HepG2 (cell line): ENCODE results near the gene MRM2. TPM values are rescaled to one million over a fixed set of nuclear protein-coding genes. Genes with fewer than 3 reads are reported as not detected.
A peak's percentile ranks its signal among the peaks of the same experiment; 100 is the strongest.

Experiments
- ATF7 ChIP-seq, 2 experiments: fragments of 450-650 bp in 1 of 2; sonication (generic) in 1 of 2; formaldehyde crosslinking in 1 of 2; IDR thresholded peaks; 2 replicates each; pipeline versions ENCODE4 v1.4.0 to v1.6.1; 2016 to 2020; ENCODE audit warnings: antibody characterized with exemption in 1 of 2, mild to moderate bottlenecking in 1 of 2, missing genetic modification reagents in 1 of 2
- HDAC1 ChIP-seq: sonication (generic); formaldehyde crosslinking; IDR thresholded peaks from 2 replicates; pipeline ENCODE4 v1.5.1; 2020; ENCODE audit warnings: mild to moderate bottlenecking, missing genetic modification reagents
- HIVEP1 ChIP-seq: sonication (generic); formaldehyde crosslinking; IDR thresholded peaks from 2 replicates; pipeline ENCODE4 v1.4.0; 2020; ENCODE audit warnings: mild to moderate bottlenecking, missing genetic modification reagents
- HNRNPLL ChIP-seq: fragments of 200-400 bp; formaldehyde crosslinking; IDR thresholded peaks from 2 replicates; pipeline ENCODE4 v1.6.1; 2017; ENCODE audit warnings: mild to moderate bottlenecking, low read depth, low read length; ENCODE audit not compliant: poor library complexity, severe bottlenecking
- HOXA7 ChIP-seq: sonication (generic); formaldehyde crosslinking; IDR thresholded peaks from 2 replicates; pipeline ENCODE4 v1.8.1; 2022; ENCODE audit warnings: mild to moderate bottlenecking, missing genetic modification reagents, moderate library complexity
- JUND ChIP-seq: sonication (generic); formaldehyde crosslinking; IDR thresholded peaks from 2 replicates; pipeline ENCODE4 v1.8.0; 2022; ENCODE audit warnings: mild to moderate bottlenecking, missing genetic modification reagents
- NFYC ChIP-seq: IDR thresholded peaks from 2 replicates; pipeline ENCODE4 v1.6.1; 2016; ENCODE audit warnings: missing genetic modification reagents, missing compliant biosample characterization
- POGZ ChIP-seq: sonication (generic); formaldehyde crosslinking; IDR thresholded peaks from 2 replicates; pipeline ENCODE4 v1.4.0; 2020; ENCODE audit warnings: mild to moderate bottlenecking, missing genetic modification reagents
- RFX1 ChIP-seq: fragments of 450-650 bp; IDR thresholded peaks from 2 replicates; pipeline ENCODE4 v1.6.1; 2017
- SCMH1 ChIP-seq: sonication (generic); formaldehyde crosslinking; IDR thresholded peaks from 2 replicates; pipeline ENCODE4 v1.9.0; 2021; ENCODE audit warnings: missing genetic modification reagents, mild to moderate bottlenecking, borderline replicate concordance
- SNRNP70 ChIP-seq: fragments of 200-400 bp; formaldehyde crosslinking; IDR thresholded peaks from 2 replicates; pipeline ENCODE4 v1.6.1; 2017; ENCODE audit warnings: mild to moderate bottlenecking, low read depth, low read length, moderate library complexity
- TEAD2 ChIP-seq: sonication (generic); formaldehyde crosslinking; IDR thresholded peaks from 2 replicates; pipeline ENCODE4 v1.9.0; 2021; ENCODE audit warnings: missing genetic modification reagents
- ZC3H13 ChIP-seq: sonication (generic); formaldehyde crosslinking; IDR thresholded peaks from 2 replicates; pipeline ENCODE4 v1.8.1; 2023; ENCODE audit warnings: mild to moderate bottlenecking, missing genetic modification reagents, moderate library complexity
- ZFP82 ChIP-seq: sonication (generic); formaldehyde crosslinking; IDR thresholded peaks from 2 replicates; pipeline ENCODE4 v1.5.1; 2020; ENCODE audit warnings: mild to moderate bottlenecking, missing genetic modification reagents, borderline replicate concordance
- ZNF205 ChIP-seq: IDR thresholded peaks from 2 replicates; pipeline ENCODE4 v1.6.1; 2018; ENCODE audit warnings: missing biosample characterization, missing genetic modification reagents
- ZNF256 ChIP-seq: sonication (generic); formaldehyde crosslinking; conservative IDR thresholded peaks from 2 replicates; pipeline ENCODE4 v1.4.0; 2020; ENCODE audit warnings: missing genetic modification reagents
- ZNF430 ChIP-seq: sonication (generic); formaldehyde crosslinking; IDR thresholded peaks from 2 replicates; pipeline ENCODE4 v1.9.0; 2021; ENCODE audit warnings: mild to moderate bottlenecking, missing genetic modification reagents
- ZNF451 ChIP-seq: sonication (generic); formaldehyde crosslinking; IDR thresholded peaks from 2 replicates; pipeline ENCODE4 v1.5.0; 2020; ENCODE audit warnings: mild to moderate bottlenecking, missing genetic modification reagents
- ZNF501 ChIP-seq: sonication (generic); formaldehyde crosslinking; IDR thresholded peaks from 2 replicates; pipeline ENCODE4 v1.5.1; 2020; ENCODE audit warnings: mild to moderate bottlenecking, moderate library complexity, missing genetic modification reagents
- ZNF543 ChIP-seq: sonication (generic); formaldehyde crosslinking; IDR thresholded peaks from 2 replicates; pipeline ENCODE4 v1.4.0; 2020; ENCODE audit warnings: mild to moderate bottlenecking, missing genetic modification reagents
- ZNF782 ChIP-seq: sonication (generic); formaldehyde crosslinking; IDR thresholded peaks from 2 replicates; pipeline ENCODE4 v1.4.0; 2020; ENCODE audit warnings: missing genetic modification reagents, mild to moderate bottlenecking, borderline replicate concordance
- ZNF83 ChIP-seq: sonication (generic); formaldehyde crosslinking; IDR thresholded peaks from 2 replicates; pipeline ENCODE4 v1.4.0; 2020; ENCODE audit warnings: missing genetic modification reagents, mild to moderate bottlenecking, borderline replicate concordance
- polyA plus RNA-seq, 8 experiments: library from polyadenylated mRNA; depleted of rRNA in 3 of 8; stranded (reverse) in 7 of 8; unstranded in 1 of 8; fragments of >200 nt; fragmentation: Illumina TruSeq in 4 of 8; extraction: Trizol in 4 of 8; gene quantifications; 2 replicates each; pipeline versions ENCODE4 v1.2.1 to v1.2.3, GENCODE V29; 2011 to 2016; ENCODE audit warnings: low read depth in 4 of 8, missing spikeins in 1 of 8, mixed read lengths in 1 of 8; ENCODE audit not compliant: insufficient read depth in 1 of 8
- total RNA-seq, 5 experiments: library from RNA; depleted of rRNA; stranded (reverse); fragments of >200 nt; fragmentation: Illumina TruSeq; extraction: Trizol; gene quantifications; 2 replicates each; pipeline ENCODE4 v1.2.3, GENCODE V29; 2016; ENCODE audit warnings: low read depth in 1 of 5
- TF ChIP-seq, protein P1 (sequence below): sonication (generic); formaldehyde crosslinking; IDR thresholded peaks from 2 replicates; pipeline ENCODE4 v1.4.0; 2020; ENCODE audit warnings: mild to moderate bottlenecking, missing genetic modification reagents
- TF ChIP-seq, protein P2 (sequence below): sonication (generic); formaldehyde crosslinking; IDR thresholded peaks from 2 replicates; pipeline ENCODE4 v1.8.0; 2022; ENCODE audit warnings: missing genetic modification reagents, mild to moderate bottlenecking, moderate library complexity, borderline replicate concordance
- TF ChIP-seq, protein P3 (sequence below): conservative IDR thresholded peaks from 2 replicates; pipeline ENCODE4 v1.6.1; 2018; ENCODE audit warnings: missing genetic modification reagents

Gene MRM2
- total and polyA plus RNA-seq, 2 of the 13 experiments (the other 11 are each of a cell fraction or from before 2014, with no cell fraction given), result 13.2 to 34.2 TPM

DNA sequence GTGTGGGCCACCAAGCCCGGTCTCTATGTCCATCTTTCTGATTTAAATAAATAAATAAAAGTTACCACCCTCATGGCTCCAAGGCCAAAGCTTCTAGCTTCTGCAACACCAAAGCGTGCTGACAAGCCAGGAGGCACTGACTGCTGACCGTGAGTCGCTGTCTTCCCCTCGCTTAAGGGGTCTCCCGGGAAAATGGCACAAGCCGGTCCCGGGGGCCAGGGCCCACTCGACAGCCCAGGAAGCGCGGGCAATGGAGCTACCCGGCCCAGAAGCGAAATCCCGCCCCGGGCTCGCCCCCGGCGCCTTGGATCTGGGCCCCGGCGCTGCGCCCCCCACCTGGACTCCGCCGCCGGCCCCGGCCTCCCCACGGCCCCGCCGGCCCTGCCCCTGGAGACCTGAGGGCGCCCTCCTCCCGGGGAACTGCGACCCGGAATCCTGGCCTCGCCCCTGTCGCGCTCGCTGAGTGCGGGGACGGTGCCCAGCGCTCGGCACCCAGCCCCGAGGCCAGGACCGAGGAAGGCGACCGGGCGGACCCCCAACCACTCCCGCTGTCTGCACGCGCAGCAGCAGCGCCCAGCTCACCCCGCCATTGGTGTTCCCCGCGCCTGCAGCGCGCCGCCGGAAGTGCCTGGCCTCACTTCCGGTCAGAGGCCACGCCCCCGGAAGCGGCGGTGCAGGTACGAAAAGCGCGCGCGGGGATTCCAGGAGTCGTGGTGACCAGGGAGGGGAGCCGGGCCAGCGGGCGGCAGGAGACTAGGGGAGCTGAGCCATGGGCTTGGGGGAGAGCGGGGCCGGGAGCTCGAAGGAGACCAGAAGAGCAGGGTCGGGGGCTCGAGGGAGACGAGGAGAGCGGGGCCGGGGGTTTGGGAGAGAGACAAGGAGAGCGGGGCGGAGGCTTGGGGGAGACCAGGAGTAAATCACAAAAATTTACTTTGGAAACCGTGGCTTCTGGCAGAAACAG lies at the start of gene MRM2, which contains the start of gene NUDT1 (continued):
- TF ChIP-seq, protein P1, sequence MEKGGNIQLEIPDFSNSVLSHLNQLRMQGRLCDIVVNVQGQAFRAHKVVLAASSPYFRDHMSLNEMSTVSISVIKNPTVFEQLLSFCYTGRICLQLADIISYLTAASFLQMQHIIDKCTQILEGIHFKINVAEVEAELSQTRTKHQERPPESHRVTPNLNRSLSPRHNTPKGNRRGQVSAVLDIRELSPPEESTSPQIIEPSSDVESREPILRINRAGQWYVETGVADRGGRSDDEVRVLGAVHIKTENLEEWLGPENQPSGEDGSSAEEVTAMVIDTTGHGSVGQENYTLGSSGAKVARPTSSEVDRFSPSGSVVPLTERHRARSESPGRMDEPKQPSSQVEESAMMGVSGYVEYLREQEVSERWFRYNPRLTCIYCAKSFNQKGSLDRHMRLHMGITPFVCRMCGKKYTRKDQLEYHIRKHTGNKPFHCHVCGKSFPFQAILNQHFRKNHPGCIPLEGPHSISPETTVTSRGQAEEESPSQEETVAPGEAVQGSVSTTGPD (CRISPR knock-in tag), result no peak
- peak; percentile 53; the same call in 1 of the 2 replicates for TF ChIP-seq ZNF543 (CRISPR knock-in tag)
- peak; percentile 89 for TF ChIP-seq ZNF501 (CRISPR knock-in tag)
- TF ChIP-seq SNRNP70, result no peak
- peak; percentile 57; the same call in 1 of the 2 replicates for TF ChIP-seq HIVEP1 (CRISPR knock-in tag)
- TF ChIP-seq RFX1, result no peak
- TF ChIP-seq ATF7 (IDR thresholded peaks at IDR 0.05), result no peak
- TF ChIP-seq ATF7 (CRISPR knock-in tag; IDR thresholded peaks at IDR 0.05), result 0 out of 2 replicates have a peak, but pooled peaks have one; percentile 20
- TF ChIP-seq, protein P2, sequence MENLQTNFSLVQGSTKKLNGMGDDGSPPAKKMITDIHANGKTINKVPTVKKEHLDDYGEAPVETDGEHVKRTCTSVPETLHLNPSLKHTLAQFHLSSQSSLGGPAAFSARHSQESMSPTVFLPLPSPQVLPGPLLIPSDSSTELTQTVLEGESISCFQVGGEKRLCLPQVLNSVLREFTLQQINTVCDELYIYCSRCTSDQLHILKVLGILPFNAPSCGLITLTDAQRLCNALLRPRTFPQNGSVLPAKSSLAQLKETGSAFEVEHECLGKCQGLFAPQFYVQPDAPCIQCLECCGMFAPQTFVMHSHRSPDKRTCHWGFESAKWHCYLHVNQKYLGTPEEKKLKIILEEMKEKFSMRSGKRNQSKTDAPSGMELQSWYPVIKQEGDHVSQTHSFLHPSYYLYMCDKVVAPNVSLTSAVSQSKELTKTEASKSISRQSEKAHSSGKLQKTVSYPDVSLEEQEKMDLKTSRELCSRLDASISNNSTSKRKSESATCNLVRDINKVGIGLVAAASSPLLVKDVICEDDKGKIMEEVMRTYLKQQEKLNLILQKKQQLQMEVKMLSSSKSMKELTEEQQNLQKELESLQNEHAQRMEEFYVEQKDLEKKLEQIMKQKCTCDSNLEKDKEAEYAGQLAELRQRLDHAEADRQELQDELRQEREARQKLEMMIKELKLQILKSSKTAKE (CRISPR knock-in tag), result peak; percentile 80
- TF ChIP-seq POGZ (CRISPR knock-in tag), result peak; percentile 57
- no peak for TF ChIP-seq SCMH1 (CRISPR knock-in tag)
- TF ChIP-seq, protein P3, sequence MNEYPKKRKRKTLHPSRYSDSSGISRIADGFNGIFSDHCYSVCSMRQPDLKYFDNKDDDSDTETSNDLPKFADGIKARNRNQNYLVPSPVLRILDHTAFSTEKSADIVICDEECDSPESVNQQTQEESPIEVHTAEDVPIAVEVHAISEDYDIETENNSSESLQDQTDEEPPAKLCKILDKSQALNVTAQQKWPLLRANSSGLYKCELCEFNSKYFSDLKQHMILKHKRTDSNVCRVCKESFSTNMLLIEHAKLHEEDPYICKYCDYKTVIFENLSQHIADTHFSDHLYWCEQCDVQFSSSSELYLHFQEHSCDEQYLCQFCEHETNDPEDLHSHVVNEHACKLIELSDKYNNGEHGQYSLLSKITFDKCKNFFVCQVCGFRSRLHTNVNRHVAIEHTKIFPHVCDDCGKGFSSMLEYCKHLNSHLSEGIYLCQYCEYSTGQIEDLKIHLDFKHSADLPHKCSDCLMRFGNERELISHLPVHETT (CRISPR knock-in tag), result no peak
- 0 out of 2 replicates have a peak, but pooled peaks have one; percentile 15 for TF ChIP-seq ZNF256
- TF ChIP-seq ZNF83, result peak; percentile 45; the same call in 1 of the 2 replicates
- TF ChIP-seq ZNF782 (CRISPR knock-in tag), result no peak; the same call in 1 of the 2 replicates
- TF ChIP-seq ZNF451 (CRISPR knock-in tag), result peak; percentile 82; the same call in 1 of the 2 replicates
- TF ChIP-seq JUND (CRISPR knock-in tag), result no peak
- TF ChIP-seq ZNF205 (CRISPR knock-in tag), result 0 out of 2 replicates have a peak, but pooled peaks have one; percentile 19
- no peak for TF ChIP-seq ZFP82 (CRISPR knock-in tag)
- peak; percentile 71 for TF ChIP-seq ZC3H13 (CRISPR knock-in tag)
- peak; percentile 73 for TF ChIP-seq HNRNPLL
- no peak for TF ChIP-seq TEAD2 (CRISPR knock-in tag)
- peak; percentile 27; the same call in 1 of the 2 replicates for TF ChIP-seq NFYC (CRISPR knock-in tag)
- TF ChIP-seq HOXA7 (CRISPR knock-in tag), result 0 out of 2 replicates have a peak, but pooled peaks have one; percentile 57
- peak; percentile 99 for TF ChIP-seq HDAC1
- peak; percentile 74 for TF ChIP-seq ZNF430 (CRISPR knock-in tag)
